Measurements from ENCODE around the gene GYS2. TPM values are rescaled to one million over a fixed set of nuclear protein-coding genes. Genes with fewer than 3 reads are reported as not detected.

Gene GYS2
- total RNA-seq, 1 donor from 2014 or later, result not detected

DNA sequence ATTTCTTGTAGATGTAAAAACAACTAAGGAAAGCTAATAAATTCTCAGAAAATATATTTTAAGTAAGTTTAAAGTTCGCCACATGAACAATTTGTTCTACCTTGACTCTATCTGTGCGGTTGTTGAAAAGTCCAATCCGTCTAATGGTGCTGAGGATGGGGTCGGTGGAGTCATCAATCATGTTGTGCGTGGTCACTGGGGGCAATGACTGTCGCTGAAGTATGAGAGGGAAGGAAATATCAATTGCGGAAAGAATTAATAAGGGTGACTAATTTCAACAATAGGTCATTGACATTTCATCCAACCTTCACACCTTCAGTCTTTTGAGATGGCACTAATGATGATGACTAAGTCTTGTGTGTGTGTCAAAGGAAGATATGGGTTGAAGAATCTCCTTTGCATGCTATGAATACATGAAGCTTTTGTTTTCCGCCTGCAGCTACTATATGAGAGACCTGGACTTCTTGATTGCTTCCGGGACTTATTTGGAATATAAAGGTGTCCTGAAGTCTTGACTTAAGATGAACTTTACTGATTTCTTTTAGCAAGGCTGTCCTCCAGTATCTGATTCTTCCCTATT, 46.5 kb downstream of the GYS2 start:
- no peak overlapping the region for H3K4me3 Mint-ChIP-seq (ENCODE audit: low read depth)
- TF ChIP-seq, protein P1, sequence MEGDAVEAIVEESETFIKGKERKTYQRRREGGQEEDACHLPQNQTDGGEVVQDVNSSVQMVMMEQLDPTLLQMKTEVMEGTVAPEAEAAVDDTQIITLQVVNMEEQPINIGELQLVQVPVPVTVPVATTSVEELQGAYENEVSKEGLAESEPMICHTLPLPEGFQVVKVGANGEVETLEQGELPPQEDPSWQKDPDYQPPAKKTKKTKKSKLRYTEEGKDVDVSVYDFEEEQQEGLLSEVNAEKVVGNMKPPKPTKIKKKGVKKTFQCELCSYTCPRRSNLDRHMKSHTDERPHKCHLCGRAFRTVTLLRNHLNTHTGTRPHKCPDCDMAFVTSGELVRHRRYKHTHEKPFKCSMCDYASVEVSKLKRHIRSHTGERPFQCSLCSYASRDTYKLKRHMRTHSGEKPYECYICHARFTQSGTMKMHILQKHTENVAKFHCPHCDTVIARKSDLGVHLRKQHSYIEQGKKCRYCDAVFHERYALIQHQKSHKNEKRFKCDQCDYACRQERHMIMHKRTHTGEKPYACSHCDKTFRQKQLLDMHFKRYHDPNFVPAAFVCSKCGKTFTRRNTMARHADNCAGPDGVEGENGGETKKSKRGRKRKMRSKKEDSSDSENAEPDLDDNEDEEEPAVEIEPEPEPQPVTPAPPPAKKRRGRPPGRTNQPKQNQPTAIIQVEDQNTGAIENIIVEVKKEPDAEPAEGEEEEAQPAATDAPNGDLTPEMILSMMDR (IDR thresholded peaks at IDR 0.05; ENCODE audit: unreplicated experiment), result no peak
- H3K9me3 Mint-ChIP-seq (ENCODE audit: low read depth), result peaks cover 11% of the 10 kb centered on the region
- no peak for DNase-seq (ENCODE audit: low spot score, unreplicated experiment)
- H3K4me1 Mint-ChIP-seq (ENCODE audit: low read depth), result peaks cover 4% of the 10 kb centered on the region
- no peak overlapping the region for H3K27ac Mint-ChIP-seq
- no peaks in the 10 kb centered on the region for H3K36me3 Mint-ChIP-seq (ENCODE audit: insufficient read depth)
- no peaks in the 10 kb centered on the region for H3K27me3 Mint-ChIP-seq

DNA sequence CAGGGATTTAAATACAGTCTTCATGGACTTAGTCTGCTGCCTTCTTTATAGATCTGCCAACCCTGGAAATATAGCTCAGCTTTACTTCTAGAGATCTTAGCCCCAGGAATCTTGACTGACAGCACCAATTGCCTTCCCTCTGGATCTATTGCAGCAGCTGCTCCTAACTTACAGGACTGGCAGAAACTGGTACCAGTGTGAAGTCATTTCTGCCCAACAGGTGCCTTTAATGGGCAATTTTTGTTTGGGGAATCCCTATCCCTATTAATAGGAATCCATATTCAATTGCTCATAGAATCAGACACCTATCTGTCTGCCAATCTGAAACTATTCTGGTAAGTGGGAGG, 51.3 kb downstream of the GYS2 start:
- H3K9me3 Mint-ChIP-seq (ENCODE audit: low read depth), result peaks cover 11% of the 10 kb centered on the region
- H3K27me3 Mint-ChIP-seq, result no peaks in the 10 kb centered on the region
- no peak overlapping the region for H3K4me3 Mint-ChIP-seq (ENCODE audit: low read depth)
- no peaks in the 10 kb centered on the region for H3K4me1 Mint-ChIP-seq (ENCODE audit: low read depth)
- H3K27ac Mint-ChIP-seq, result no peak overlapping the region
- H3K36me3 Mint-ChIP-seq (ENCODE audit: insufficient read depth), result no peaks in the 10 kb centered on the region
- TF ChIP-seq, protein P1 (IDR thresholded peaks at IDR 0.05; ENCODE audit: unreplicated experiment), result no peak
- DNase-seq (ENCODE audit: low spot score, unreplicated experiment), result no peak

DNA sequence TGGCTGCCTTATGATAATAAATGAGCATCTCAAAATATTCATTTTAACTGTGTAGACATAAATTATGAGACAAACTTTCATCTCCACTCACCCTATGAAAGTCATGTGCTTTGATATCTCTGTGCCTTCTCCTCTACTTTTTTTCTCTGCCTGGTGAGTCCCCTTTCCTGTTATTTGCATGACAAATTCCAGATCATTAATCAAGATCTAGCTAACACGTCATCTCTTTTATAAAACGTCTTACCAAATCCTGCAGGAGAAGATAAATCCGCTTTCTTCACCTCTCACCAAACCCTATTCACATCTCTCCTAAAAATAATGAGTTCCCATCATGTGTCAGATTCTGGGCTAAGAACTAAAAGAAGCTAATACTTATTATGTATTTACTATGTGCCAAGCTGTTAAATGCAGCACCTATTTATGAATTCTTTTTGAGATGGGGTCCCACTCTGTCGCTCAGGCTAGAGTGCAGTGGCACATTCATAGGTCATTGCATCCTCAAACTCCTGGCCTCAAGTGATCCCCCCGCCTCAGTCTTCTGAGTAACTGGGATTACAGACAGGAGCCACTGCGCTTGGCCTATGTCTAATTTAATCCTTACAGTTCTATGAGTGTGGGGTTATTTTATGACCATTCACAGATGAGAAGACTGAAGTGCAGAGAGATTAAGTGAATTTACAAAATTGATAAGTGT, 51.9 kb downstream of the GYS2 start:
- DNase-seq (ENCODE audit: low spot score, unreplicated experiment), result no peak
- H3K4me1 Mint-ChIP-seq (ENCODE audit: low read depth), result no peaks in the 10 kb centered on the region
- H3K4me3 Mint-ChIP-seq (ENCODE audit: low read depth), result no peak overlapping the region
- H3K9me3 Mint-ChIP-seq (ENCODE audit: low read depth), result peaks cover 8% of the 10 kb centered on the region
- no peaks in the 10 kb centered on the region for H3K27me3 Mint-ChIP-seq
- no peaks in the 10 kb centered on the region for H3K36me3 Mint-ChIP-seq (ENCODE audit: insufficient read depth)
- H3K27ac Mint-ChIP-seq, result no peak overlapping the region
- TF ChIP-seq, protein P1 (IDR thresholded peaks at IDR 0.05; ENCODE audit: unreplicated experiment), result no peak

DNA sequence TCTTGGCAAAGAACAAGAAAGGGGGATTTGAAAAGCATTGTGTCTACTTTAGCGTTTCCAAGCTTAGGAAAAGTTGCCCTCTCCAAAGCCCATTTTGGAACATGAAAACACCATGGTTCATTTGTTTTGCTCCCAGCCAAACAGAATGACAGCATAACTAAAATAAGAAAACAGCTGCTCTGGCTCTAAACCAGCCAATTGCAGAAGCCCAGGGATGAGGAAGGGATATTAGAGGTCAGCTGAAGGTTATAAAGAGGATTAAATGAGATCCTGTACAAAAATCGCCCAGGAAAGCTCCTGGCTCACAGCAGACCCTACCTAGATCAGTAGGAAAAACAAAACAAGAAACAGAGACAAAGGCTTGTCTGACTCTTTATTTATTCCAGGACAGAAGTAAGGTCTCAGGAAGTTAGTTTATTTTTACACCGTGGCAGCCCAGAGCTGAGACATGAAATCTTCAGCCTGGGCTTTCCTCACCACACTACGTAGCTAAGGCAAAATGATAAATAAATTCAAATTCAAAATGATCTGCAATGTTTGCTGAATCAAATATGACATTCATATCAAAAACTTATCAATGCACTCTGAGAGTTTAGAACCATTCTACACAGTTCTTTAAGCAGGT, 52.7 kb downstream of the GYS2 start:
- Mint-ChIP-seq H3K9me3 (ENCODE audit: low read depth) (peaks cover 8% of the 10 kb centered on the region), H3K4me3 (ENCODE audit: low read depth) (no peak overlapping the region), H3K36me3 (ENCODE audit: insufficient read depth) (no peaks in the 10 kb centered on the region), H3K4me1 (ENCODE audit: low read depth) (no peaks in the 10 kb centered on the region), H3K27ac (no peak overlapping the region), H3K27me3 (no peaks in the 10 kb centered on the region)
- DNase-seq (ENCODE audit: low spot score, unreplicated experiment), result no peak
- TF ChIP-seq, protein P1 (IDR thresholded peaks at IDR 0.05; ENCODE audit: unreplicated experiment), result no peak

DNA sequence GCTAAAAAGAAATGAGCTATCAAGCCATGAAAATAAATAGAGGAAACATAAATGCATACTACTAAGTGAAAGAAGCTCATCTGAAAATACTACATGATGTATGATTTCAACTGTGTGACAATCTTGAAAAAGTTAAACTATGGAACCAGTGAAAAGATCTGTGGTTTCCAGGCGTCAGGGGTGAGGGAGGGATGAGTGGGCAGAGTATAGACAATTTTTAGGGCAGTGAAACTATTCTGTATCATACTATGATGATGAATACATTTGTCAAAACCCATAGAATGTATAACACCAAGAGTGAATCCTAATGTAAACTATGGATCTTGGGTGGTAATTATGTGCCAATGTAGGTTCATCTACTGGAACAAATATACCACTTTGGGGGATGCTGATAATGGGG, 57.2 kb downstream of the GYS2 start:
- Mint-ChIP-seq H3K36me3 (ENCODE audit: insufficient read depth) (no peaks in the 10 kb centered on the region), H3K27ac (no peak overlapping the region), H3K4me3 (ENCODE audit: low read depth) (no peak overlapping the region), H3K4me1 (ENCODE audit: low read depth) (no peaks in the 10 kb centered on the region), H3K9me3 (ENCODE audit: low read depth) (no peaks in the 10 kb centered on the region), H3K27me3 (no peaks in the 10 kb centered on the region)
- TF ChIP-seq, protein P1 (IDR thresholded peaks at IDR 0.05; ENCODE audit: unreplicated experiment), result no peak
- no peak for DNase-seq (ENCODE audit: low spot score, unreplicated experiment)
